Hepatocyte (in vitro differentiated cells): Measurements from ENCODE around the gene MACO1.
"Not testable (repeated sequence)": the region's sequence is repeated elsewhere in the genome, so short reads cannot be mapped to it uniquely, and the experiment has no call there.

ENCODE experiments used
- CTCF ChIP-seq: fragments of 200-600 bp; sonication (generic); IDR thresholded peaks from 2 replicates; pipeline ENCODE4 v1.5.1; 2016; ENCODE audit warnings: antibody characterized with exemption, mild to moderate bottlenecking; ENCODE audit not compliant: poor library complexity
- EZH2 ChIP-seq: fragments of 200-600 bp; sonication (generic); IDR thresholded peaks from 2 replicates; pipeline ENCODE4 v1.6.1; 2016; ENCODE audit warnings: antibody characterized with exemption, mild to moderate bottlenecking, borderline replicate concordance
- EZH2phosphoT487 ChIP-seq: fragments of 200-600 bp; sonication (generic); IDR thresholded peaks from one replicate; pipeline ENCODE4 v1.6.1; 2018; ENCODE audit warnings: antibody characterized with exemption, mild to moderate bottlenecking, low read depth, moderate library complexity; ENCODE audit not compliant: unreplicated experiment, severe bottlenecking

GRCh38 chr1:25388691-25389090, 42.0 kb upstream of the MACO1 start:
- not testable (repeated sequence) for TF ChIP-seq CTCF, EZH2phosphoT487, EZH2
